HepG2 (cell line): ENCODE data around the gene CTNNBL1. TPM values are rescaled to one million over a fixed set of nuclear protein-coding genes. Genes with fewer than 3 reads are reported as not detected.

ENCODE experiments used
- CENPX ChIP-seq: sonication (generic); formaldehyde crosslinking; IDR thresholded peaks from 2 replicates; pipeline ENCODE4 v1.9.0; 2021; ENCODE audit warnings: mild to moderate bottlenecking, missing genetic modification reagents, moderate library complexity
- DNMT1 ChIP-seq: sonication (generic); formaldehyde crosslinking; IDR thresholded peaks from 2 replicates; pipeline ENCODE4 v1.5.1; 2020; ENCODE audit warnings: mild to moderate bottlenecking, missing genetic modification reagents
- GABPA ChIP-seq, 2 experiments: IDR thresholded peaks; 2 replicates each; pipeline ENCODE4 v1.6.1; 2011 to 2016; ENCODE audit warnings: low read depth in 2 of 2, low read length in 1 of 2, missing biosample characterization in 1 of 2, missing genetic modification characterization in 1 of 2
- HCFC1 ChIP-seq: fragments of 150-350 bp; IDR thresholded peaks from 2 replicates; pipeline ENCODE4 v1.6.1; 2014; ENCODE audit warnings: low read depth, low read length
- RBFOX2 ChIP-seq: fragments of 200-400 bp; formaldehyde crosslinking; IDR thresholded peaks from 2 replicates; pipeline ENCODE4 v1.6.1; 2017; ENCODE audit warnings: low read depth, mild to moderate bottlenecking, low read length
- SIN3A ChIP-seq: IDR thresholded peaks from 2 replicates; pipeline ENCODE4 v1.6.1; 2011; ENCODE audit warnings: low read depth, mild to moderate bottlenecking, control low read depth, low read length, borderline replicate concordance
- SMYD3 ChIP-seq: sonication (generic); formaldehyde crosslinking; IDR thresholded peaks from 2 replicates; pipeline ENCODE4 v1.8.1; 2023; ENCODE audit warnings: mild to moderate bottlenecking, missing genetic modification reagents
- SOX5 ChIP-seq: IDR thresholded peaks from 2 replicates; pipeline ENCODE4 v1.6.1; 2016; ENCODE audit warnings: borderline replicate concordance
- TBX2 ChIP-seq: sonication (generic); formaldehyde crosslinking; IDR thresholded peaks from 2 replicates; pipeline ENCODE4 v1.5.0; 2020; ENCODE audit warnings: missing genetic modification reagents, mild to moderate bottlenecking, borderline replicate concordance
- WIZ ChIP-seq: sonication (generic); formaldehyde crosslinking; IDR thresholded peaks from 2 replicates; pipeline ENCODE4 v1.5.1; 2020; ENCODE audit warnings: mild to moderate bottlenecking, missing genetic modification reagents
- ZC3H4 ChIP-seq: sonication (generic); formaldehyde crosslinking; IDR thresholded peaks from 2 replicates; pipeline ENCODE4 v1.4.0; 2020; ENCODE audit warnings: missing genetic modification reagents, borderline replicate concordance
- ZNF274 ChIP-seq: sonication (generic); formaldehyde crosslinking; IDR thresholded peaks from 2 replicates; pipeline ENCODE4 v1.5.1; 2020; ENCODE audit warnings: mild to moderate bottlenecking, missing genetic modification reagents
- ZNF382 ChIP-seq: sonication (generic); formaldehyde crosslinking; IDR thresholded peaks from 2 replicates; pipeline ENCODE4 v1.5.0; 2020; ENCODE audit warnings: missing genetic modification reagents, mild to moderate bottlenecking, borderline replicate concordance
- ZSCAN12 ChIP-seq: sonication (generic); formaldehyde crosslinking; IDR thresholded peaks from 2 replicates; pipeline ENCODE4 v1.9.0; 2021; ENCODE audit warnings: mild to moderate bottlenecking, missing genetic modification reagents
- polyA plus RNA-seq, 8 experiments: library from polyadenylated mRNA; depleted of rRNA in 3 of 8; stranded (reverse) in 7 of 8; unstranded in 1 of 8; fragments of >200 nt; fragmentation: Illumina TruSeq in 4 of 8; extraction: Trizol in 4 of 8; gene quantifications; 2 replicates each; pipeline versions ENCODE4 v1.2.1 to v1.2.3, GENCODE V29; 2011 to 2016; ENCODE audit warnings: low read depth in 4 of 8, missing spikeins in 1 of 8, mixed read lengths in 1 of 8; ENCODE audit not compliant: insufficient read depth in 1 of 8
- total RNA-seq, 5 experiments: library from RNA; depleted of rRNA; stranded (reverse); fragments of >200 nt; fragmentation: Illumina TruSeq; extraction: Trizol; gene quantifications; 2 replicates each; pipeline ENCODE4 v1.2.3, GENCODE V29; 2016; ENCODE audit warnings: low read depth in 1 of 5
- TF ChIP-seq, protein P1 (sequence below), 2 experiments: sonication (generic) in 1 of 2; formaldehyde crosslinking in 1 of 2; IDR thresholded peaks; 2 replicates each; pipeline versions ENCODE4 v1.4.0 to v1.6.1; 2016 to 2020; ENCODE audit warnings: borderline replicate concordance in 1 of 2, low read depth in 1 of 2, mild to moderate bottlenecking in 1 of 2, missing genetic modification reagents in 1 of 2
- TF ChIP-seq, protein P2 (sequence below), 2 experiments: fragments of 450-650 bp in 1 of 2; sonication (generic) in 1 of 2; formaldehyde crosslinking in 1 of 2; IDR thresholded peaks; 2 replicates each; pipeline versions ENCODE4 v1.6.1 to v1.8.0; 2016 to 2022; ENCODE audit warnings: antibody characterized with exemption in 1 of 2, mild to moderate bottlenecking in 1 of 2, missing genetic modification reagents in 1 of 2

The CTNNBL1 gene
- total and polyA plus RNA-seq, 2 of the 13 experiments (the other 11 are each of a cell fraction or from before 2014, with no cell fraction given): 49.3 to 94.6 TPM

- TF ChIP-seq, protein P1, sequence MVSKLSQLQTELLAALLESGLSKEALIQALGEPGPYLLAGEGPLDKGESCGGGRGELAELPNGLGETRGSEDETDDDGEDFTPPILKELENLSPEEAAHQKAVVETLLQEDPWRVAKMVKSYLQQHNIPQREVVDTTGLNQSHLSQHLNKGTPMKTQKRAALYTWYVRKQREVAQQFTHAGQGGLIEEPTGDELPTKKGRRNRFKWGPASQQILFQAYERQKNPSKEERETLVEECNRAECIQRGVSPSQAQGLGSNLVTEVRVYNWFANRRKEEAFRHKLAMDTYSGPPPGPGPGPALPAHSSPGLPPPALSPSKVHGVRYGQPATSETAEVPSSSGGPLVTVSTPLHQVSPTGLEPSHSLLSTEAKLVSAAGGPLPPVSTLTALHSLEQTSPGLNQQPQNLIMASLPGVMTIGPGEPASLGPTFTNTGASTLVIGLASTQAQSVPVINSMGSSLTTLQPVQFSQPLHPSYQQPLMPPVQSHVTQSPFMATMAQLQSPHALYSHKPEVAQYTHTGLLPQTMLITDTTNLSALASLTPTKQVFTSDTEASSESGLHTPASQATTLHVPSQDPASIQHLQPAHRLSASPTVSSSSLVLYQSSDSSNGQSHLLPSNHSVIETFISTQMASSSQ (IDR thresholded peaks at IDR 0.05; ENCODE audit: low read depth): no peak
- TF ChIP-seq, protein P1 (CRISPR knock-in tag; IDR thresholded peaks at IDR 0.05; ENCODE audit: borderline replicate concordance): no peak
- TF ChIP-seq RBFOX2: no peak
- no peak for TF ChIP-seq ZSCAN12
- no peak for TF ChIP-seq WIZ (CRISPR knock-in tag)
- no peak for TF ChIP-seq SIN3A
- no peak for TF ChIP-seq CENPX (CRISPR knock-in tag)
- no peak for TF ChIP-seq ZNF382 (CRISPR knock-in tag)
- TF ChIP-seq, protein P2, sequence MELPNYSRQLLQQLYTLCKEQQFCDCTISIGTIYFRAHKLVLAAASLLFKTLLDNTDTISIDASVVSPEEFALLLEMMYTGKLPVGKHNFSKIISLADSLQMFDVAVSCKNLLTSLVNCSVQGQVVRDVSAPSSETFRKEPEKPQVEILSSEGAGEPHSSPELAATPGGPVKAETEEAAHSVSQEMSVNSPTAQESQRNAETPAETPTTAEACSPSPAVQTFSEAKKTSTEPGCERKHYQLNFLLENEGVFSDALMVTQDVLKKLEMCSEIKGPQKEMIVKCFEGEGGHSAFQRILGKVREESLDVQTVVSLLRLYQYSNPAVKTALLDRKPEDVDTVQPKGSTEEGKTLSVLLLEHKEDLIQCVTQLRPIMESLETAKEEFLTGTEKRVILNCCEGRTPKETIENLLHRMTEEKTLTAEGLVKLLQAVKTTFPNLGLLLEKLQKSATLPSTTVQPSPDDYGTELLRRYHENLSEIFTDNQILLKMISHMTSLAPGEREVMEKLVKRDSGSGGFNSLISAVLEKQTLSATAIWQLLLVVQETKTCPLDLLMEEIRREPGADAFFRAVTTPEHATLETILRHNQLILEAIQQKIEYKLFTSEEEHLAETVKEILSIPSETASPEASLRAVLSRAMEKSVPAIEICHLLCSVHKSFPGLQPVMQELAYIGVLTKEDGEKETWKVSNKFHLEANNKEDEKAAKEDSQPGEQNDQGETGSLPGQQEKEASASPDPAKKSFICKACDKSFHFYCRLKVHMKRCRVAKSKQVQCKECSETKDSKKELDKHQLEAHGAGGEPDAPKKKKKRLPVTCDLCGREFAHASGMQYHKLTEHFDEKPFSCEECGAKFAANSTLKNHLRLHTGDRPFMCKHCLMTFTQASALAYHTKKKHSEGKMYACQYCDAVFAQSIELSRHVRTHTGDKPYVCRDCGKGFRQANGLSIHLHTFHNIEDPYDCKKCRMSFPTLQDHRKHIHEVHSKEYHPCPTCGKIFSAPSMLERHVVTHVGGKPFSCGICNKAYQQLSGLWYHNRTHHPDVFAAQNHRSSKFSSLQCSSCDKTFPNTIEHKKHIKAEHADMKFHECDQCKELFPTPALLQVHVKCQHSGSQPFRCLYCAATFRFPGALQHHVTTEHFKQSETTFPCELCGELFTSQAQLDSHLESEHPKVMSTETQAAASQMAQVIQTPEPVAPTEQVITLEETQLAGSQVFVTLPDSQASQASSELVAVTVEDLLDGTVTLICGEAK (IDR thresholded peaks at IDR 0.05): no peak
- TF ChIP-seq, protein P2 (CRISPR knock-in tag; IDR thresholded peaks at IDR 0.05): no peak
- TF ChIP-seq ZC3H4 (CRISPR knock-in tag): no peak
- no peak for TF ChIP-seq DNMT1 (CRISPR knock-in tag)
- TF ChIP-seq HCFC1: no peak
- no peak for TF ChIP-seq SMYD3
- no peak for TF ChIP-seq TBX2
- no peak for TF ChIP-seq ZNF274
- TF ChIP-seq GABPA (IDR thresholded peaks at IDR 0.05; ENCODE audit: low read depth, low read length): no peak
- no peak for TF ChIP-seq GABPA (CRISPR knock-in tag; IDR thresholded peaks at IDR 0.05; ENCODE audit: low read depth)
- TF ChIP-seq SOX5: no peak
Observed at GRCh38 chr20:37651932-37652331, 41.9 kb upstream of the CTNNBL1 start (continued).
